ENCODE measurements around the gene RASSF8.

GRCh38 chr12:25976289-25976688, 17.8 kb downstream of the RASSF8 start:
- TF ChIP-seq CTCF (IDR thresholded peaks at IDR 0.05; ENCODE audit: insufficient read depth, low read depth, low read length): no peak
- no peak for TF ChIP-seq EZH2 (IDR thresholded peaks at IDR 0.05; ENCODE audit: insufficient read depth, low read length)
